IPS-18c (cell line): ENCODE data around the gene ZDHHC11.
A peak's percentile ranks its signal among the peaks of the same experiment; 100 is the strongest.
"Not testable (repeated sequence)": the region's sequence is repeated elsewhere in the genome, so short reads cannot be mapped to it uniquely, and the experiment has no call there.

Experiments used
- H3K4me3 ChIP-seq: 2 replicates; pipeline ENCODE4 v1.7.0; 2013; ENCODE audit warnings: low read depth, mild to moderate bottlenecking, low read length, moderate library complexity; ENCODE audit not compliant: insufficient read depth
- H3K9me3 ChIP-seq: one replicate; pipeline ENCODE4 v1.6.1; 2013; ENCODE audit warnings: mild to moderate bottlenecking, low read length, moderate library complexity; ENCODE audit not compliant: control insufficient read depth, insufficient read depth

ZDHHC11 gene

DNA sequence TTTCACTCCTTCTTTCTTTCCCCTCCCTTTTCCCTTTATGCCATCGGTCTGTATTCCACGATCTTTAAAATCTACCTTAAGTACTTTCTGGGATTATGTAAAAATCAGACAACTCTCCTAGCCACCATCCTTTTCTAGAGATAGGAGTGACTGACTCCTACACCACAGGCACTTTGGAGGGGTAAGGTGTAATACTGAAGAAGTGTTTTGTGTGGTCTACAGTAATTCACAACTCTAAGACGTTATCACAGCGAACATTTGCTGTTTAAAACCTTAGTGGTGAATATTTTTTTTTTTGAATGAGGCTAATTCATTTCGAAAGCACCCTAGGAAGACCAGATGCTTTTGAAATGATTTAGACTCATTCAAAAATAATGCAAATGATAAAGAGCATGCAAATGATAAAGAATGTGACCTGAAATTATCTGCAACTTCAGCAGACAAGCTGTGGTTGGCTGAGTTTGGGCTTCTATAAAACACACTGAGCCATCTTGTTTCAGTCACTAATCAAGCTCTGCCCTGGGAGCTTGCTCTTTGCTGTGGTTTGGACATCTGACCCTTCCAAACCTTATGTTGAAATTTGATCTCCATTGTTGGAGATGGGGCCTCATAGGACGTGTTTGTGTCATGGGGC, 52.2 kb downstream of the ZDHHC11 start:
- not testable (repeated sequence) for H3K9me3 ChIP-seq, H3K4me3 ChIP-seq

DNA sequence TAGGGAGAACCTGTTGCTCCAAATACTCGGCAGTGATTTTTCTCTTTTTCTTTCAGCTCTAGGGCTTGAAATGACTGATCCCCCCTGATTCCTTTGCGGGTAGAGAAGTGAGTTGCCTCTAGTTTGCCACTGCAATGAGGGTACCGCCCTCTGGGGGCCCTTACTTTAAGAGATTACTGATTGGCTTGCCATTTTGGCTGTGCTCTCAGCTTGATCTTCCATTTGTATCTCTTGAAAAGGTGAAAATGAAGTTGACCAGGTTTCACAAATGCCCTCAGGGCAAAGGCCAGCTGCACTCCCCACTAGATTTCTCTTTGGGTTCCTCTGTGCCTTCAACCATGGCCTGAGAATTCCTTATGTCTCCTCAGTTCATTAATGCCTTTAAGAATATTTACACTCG, 52.8 kb downstream of the ZDHHC11 start:
- not testable (repeated sequence) for H3K4me3 ChIP-seq, H3K9me3 ChIP-seq

DNA sequence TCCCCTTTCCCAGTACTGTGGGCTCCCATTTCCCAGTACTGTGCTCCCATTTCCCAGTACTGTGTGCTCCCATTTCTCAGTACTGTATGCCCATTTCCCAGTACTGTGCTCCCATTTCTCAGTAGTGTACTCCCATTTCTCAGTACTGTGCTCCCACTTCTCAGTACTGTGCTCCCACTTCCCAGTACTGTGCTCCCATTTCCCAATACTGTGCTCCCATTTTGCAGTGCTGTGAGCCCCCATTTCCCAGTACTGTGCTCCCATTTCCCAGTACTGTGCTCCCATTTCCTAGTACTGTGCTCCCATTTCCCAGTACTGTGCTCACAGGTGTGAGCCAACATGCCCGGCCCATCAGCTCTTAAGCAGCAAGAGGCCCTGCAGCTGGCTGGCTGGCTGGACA, 54.9 kb downstream of the ZDHHC11 start:
- H3K4me3 ChIP-seq, H3K9me3 ChIP-seq: not testable (repeated sequence)

DNA sequence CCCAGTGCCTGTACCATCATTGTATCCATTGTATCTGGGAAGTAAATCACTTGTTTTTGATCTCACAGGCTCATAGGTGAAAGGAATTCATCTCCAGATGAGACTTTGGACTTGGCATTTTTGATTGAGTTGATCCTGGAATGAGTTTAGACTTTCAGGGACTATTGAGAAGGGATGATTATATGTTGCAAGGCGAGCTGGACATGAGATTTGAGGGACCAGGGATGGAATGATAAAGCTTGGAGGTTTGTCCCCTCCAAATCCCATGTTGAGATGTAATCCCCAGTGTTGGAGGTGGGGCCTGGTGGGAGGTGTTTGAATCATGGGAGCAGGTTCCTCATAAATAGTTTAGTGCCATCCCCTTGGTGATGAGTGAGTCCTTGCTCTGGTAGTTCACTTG, 55.8 kb downstream of the ZDHHC11 start:
- H3K9me3 ChIP-seq, H3K4me3 ChIP-seq: not testable (repeated sequence)

DNA sequence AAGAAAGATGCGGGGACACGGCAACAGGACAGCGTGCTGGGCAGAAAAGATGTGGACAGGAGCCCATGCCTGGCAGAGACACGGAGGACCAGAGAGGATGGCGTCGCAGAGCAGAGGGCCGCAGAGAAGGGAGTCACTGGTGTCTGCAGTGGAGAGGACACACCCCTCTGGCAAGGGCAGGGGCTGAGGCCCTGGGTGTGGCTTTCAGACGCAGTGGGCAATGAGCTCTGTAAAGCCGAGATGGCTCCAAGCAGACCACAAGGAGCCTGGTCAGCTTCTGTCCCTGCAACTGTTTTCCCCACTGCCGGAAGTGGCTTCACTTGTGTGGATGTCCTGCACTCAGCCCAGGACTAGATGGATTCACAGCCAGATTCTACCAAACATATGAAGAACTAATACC, 62.1 kb downstream of the ZDHHC11 start:
- H3K9me3 ChIP-seq, H3K4me3 ChIP-seq: not testable (repeated sequence)

DNA sequence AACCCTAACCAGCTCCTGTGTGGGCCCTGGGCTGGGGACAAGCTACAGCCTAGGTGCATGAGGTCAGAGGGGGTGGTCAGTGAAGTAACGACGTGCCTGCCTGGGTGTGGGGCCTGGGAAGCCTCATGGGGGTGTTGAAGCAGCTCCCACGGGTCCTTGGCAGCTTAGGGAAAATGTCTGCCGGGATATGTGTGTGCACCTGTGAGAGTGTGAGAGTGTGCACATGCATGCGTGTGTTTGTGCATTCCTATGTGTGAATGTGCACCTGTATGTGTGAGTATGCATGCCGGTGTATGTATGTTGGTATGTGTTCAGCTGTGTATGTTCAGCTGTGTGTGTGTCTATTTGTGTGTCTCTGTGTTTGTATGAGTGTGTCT, 62.9 kb downstream of the ZDHHC11 start:
- not testable (repeated sequence) for H3K4me3 ChIP-seq, H3K9me3 ChIP-seq

DNA sequence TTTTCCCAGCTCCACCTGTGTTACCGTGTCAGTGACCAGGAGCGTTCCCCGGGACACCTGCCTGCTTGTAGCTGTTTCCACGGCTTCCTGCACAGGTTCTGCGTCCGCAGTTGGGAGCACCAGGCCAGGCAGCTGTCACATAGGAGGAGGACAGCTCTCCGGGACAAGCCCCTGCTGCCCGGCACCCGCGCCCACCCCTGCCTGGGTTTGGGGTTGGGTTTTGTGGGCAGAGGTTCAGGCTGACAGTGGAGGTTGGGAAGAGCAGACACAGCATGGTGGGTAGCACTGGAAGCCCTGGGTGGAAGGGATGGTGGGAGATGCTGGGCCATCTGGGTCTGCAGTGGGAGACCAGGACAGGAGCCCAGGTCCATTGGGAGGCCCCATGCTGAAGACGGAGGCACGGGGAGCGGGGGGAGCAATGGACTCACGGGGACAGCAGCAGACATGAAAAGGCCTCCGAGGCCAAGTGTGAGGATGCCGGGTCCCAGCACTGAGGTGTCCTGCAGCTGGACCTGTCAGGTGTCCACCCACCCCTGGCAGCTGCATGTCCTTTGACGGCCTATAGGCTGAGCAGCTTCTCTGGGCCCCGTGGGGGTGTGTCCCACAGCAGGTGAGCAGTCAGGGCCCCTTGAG, 63.4 kb downstream of the ZDHHC11 start:
- not testable (repeated sequence) for H3K9me3 ChIP-seq, H3K4me3 ChIP-seq

DNA sequence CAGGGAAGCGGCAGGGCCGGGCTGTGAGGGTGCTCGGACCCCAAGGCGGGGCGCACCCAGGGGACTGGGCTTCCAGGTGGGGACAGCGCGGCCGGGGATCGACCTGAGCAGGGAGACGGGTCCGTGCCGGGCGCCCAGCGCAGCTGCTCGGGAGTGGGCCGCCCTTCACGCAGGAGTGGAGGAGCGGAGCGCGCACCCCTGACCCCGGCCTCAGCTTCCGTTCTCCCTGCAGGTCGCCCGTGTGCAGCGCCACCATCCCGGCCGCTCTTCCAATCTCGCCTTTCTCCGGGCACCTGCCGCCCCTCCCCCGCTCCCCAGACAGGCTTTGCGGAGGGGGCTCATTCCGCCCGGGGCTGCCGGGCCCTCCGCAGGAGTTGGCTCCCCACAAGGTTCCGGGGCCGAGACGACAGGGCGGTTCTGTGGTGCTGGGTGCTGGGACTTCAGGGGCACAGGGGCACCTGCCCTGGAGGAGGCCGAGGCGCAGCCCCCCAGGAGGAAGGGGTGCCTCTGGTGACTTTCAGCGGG, 65.5 kb downstream of the ZDHHC11 start:
- H3K9me3 ChIP-seq, result not testable (repeated sequence)
- H3K4me3 ChIP-seq, result peak overlapping the region; percentile 73; the same call in 1 of the 2 replicates

DNA sequence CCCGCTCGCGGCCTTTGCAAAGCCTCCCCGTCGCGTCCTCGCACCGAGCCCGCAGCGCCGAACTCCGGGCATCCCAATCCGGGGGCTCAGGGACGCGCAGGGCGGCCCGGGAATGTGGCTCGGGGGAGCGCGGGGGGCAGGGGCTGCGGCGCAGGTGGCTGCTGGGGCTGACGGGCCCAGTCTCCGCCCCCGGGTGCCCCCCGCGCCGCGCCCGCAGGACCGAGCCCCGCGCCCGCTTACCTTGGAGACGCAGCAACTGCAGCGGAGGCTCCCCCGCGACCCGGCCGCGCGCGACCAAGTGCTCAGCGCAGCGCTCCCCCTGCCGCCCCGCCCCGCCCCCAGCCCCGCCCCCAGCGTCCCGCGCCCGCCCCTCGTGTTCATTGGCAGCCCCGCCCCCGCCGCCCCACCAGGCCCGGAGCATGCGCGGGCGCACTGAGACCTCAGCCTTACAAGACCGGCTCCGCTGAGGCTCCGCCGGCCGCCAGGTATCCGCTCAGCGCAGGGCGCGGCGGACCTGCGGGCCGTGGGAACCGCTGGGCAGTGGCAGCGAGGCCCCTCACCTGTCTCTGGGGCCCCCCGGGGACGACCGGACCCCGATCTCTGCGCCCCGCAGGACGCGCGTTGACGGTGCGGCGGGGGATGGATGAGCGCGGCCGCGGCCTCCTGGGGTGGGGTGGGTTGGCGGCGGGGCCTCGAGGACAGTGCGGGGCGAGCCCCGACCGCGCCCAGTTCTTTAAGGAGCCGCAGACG, 66.2 kb downstream of the ZDHHC11 start, which contains the start of gene ZDHHC11B:
ZDHHC11B (minus strand) TSS at position 302 of the 750 bp plus-strand sequence. CDS start 17,810 bp downstream, outside the sequence.
- not testable (repeated sequence) for H3K9me3 ChIP-seq
- peak within 1 kb of the TSS; percentile 73 for H3K4me3 ChIP-seq

DNA sequence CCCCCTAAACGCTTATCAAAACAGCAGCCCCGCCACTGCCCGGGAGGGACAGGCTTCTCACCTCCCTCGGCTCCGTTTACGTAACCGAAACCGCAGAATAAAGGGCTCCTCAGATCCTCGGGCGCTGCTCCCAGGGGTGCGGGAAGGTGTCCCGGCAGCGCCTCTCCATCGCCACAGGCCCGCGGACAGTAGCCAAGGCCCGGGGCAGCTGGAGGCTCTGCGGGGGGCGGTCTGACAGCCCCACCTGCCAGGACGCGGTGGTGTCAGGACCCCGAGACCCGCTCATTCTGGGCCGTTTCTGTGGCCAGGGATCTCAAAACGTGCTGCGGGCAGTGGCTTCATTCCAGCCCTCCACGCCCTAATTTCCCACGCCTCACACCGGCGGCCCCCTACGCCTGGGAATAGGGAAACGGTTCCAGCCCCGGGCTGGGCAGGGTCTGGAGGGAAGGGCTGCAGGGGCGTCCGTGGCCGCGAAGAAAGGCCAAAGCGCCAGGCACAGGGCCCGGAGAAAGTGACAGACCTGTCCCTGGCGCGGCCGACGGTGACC, 66.8 kb downstream of the ZDHHC11 start:
- peak overlapping the region; percentile 44 for H3K4me3 ChIP-seq
- H3K9me3 ChIP-seq, result not testable (repeated sequence)

DNA sequence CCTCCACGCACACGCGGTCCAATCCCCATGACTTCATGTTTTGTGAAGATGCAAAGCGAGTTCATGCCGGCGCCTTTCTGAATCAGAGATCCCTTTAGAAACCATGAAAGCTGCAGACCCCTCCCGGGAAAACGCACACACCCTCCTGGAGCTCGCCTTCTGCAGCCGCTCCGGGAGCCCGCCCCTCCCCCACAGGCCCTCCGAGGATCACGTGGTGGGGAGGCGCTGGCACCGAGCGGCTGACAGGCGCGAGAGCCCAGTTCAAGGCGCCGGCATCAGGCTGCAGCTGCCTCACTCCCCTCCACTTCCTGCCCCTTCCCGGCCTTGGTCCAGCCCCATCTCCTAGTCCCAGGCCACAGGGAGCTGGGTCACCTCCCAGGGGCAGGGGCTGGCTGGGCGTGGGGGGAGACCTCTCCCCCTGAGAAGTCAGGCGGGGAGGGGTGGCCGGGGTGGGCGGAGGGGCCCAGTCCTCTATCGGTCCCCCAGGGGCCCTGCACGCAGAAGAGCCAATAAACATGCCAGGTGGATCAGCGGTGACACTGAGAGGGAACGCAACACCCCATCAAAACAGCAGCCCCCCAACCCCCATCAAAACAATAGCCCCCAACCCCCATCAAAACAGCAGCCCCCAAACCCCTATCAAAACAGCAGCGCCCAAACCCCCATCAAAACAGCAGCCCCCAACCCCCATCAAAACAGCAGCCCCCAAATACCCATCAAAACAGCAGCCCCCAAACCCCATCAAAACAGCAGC, 67.6 kb downstream of the ZDHHC11 start:
- not testable (repeated sequence) for H3K4me3 ChIP-seq, H3K9me3 ChIP-seq

DNA sequence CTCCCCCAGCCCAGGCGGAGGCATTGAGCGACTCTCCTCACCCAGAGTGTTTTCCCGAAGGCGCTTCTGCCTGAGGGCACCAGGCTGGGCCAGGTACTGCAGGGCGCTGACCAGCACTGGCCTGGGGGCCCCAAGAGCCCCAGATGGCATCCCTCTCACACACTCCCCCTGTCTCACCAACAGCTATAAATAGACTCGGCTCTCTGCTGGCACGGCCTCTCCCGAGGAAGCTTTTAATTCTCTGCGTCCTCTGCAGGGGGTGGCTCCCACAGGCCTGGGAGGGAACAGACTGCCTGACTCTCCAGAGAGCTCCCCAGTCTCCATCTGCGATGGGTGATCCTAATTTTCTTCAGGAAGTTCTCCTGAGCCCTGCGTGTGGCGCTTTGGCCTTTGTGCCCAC, 68.4 kb downstream of the ZDHHC11 start:
- H3K4me3 ChIP-seq, H3K9me3 ChIP-seq: not testable (repeated sequence)

DNA sequence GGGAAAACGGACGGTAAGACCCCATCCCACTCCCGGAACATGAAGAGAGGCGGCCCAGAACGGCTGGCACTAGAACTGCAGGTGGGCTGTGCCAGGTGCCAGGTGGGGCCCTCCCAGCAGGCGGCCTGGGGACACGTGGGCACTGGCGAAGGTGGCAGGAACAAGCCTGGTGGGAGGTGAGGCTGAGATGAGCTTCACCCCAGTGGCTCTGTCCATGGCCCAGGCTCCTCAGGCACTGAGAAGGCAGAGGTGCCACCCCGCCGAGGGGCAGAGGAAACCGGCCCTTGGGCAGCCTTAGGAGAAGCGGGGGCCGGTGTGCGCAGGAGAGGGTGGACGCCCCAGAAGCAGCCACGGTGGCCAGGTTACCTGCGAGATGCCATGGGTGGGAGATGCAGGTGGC, 70.2 kb downstream of the ZDHHC11 start:
- H3K4me3 ChIP-seq, H3K9me3 ChIP-seq: not testable (repeated sequence)

DNA sequence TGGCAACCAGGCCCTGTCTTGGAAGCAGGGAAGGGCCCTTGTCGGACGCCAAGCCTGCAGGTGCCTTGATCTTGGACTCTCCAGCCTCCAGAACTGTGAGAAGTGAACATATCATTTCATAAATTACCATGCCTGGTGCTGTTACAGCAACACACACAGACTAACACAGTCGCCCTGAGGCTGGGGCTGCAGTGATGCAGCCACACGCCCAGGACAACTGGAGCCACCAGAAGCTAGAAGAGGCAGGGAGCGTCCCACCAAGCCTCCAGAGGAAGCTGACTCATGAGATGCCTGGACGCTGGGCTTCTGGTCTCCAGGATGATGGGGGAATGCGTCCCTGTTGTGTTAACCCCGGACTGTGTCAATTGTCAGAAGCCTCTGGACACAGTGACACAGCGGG, 71.8 kb downstream of the ZDHHC11 start:
- not testable (repeated sequence) for H3K4me3 ChIP-seq, H3K9me3 ChIP-seq

DNA sequence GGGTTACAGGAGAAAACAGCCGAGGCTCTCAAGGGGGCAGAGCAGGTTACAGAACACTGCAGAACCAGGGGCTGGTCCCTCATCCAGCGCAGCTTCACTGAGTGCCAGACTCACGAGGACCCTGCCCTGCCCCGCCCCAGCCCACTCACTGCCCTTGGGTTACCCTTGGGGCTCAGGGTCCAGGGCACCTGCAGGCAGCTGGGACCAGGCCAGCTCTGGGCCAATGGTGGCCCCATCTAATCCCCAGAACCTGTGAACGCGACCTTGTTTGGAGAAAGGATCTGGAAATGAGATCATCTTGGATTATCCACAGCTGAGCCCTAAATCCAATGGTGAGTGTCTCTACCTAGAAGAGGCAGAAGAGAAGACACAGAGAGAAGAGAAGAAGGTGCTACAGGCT, 72.4 kb downstream of the ZDHHC11 start:
- H3K4me3 ChIP-seq, H3K9me3 ChIP-seq: not testable (repeated sequence)

DNA sequence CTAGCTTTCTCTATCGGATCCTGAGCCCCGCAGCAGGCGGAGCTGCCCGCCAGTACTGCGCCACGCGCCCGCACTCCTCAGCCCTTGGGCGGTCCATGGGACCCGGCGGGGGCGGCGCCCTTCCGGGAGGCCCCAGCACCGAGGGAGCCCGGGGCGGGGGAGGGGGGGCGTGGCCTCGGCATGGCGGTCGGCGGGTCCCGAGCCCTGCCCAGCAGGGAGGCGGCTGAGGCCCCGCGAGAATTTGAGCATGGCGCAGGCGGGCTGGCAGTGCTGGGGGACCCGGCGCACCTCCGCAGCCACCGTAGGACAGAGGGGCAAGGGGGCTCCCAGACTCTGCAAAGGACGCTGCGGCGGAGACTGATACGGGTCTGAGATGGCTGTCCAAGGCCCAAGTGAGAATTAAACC, 73.0 kb downstream of the ZDHHC11 start:
- H3K4me3 ChIP-seq, result no peak overlapping the region
- no peaks in the 10 kb centered on the region for H3K9me3 ChIP-seq
